22Rv1 (cell line): ENCODE measurements around the gene PTPRD.
A peak's percentile ranks its signal among the peaks of the same experiment; 100 is the strongest.

Source experiments
- H3K27ac ChIP-seq: fragments of 450-650 bp; 2 replicates; pipeline ENCODE4 v1.5.1; 2017
- ZFX ChIP-seq: fragments of 450-650 bp; IDR thresholded peaks from 2 replicates; pipeline ENCODE4 v1.6.1; 2017; ENCODE audit warnings: antibody characterized with exemption, borderline replicate concordance
- TF ChIP-seq, protein P1 (sequence below): fragments of 450-650 bp; IDR thresholded peaks from 2 replicates; pipeline ENCODE4 v1.5.1; 2017; ENCODE audit warnings: mild to moderate bottlenecking

Gene PTPRD

DNA sequence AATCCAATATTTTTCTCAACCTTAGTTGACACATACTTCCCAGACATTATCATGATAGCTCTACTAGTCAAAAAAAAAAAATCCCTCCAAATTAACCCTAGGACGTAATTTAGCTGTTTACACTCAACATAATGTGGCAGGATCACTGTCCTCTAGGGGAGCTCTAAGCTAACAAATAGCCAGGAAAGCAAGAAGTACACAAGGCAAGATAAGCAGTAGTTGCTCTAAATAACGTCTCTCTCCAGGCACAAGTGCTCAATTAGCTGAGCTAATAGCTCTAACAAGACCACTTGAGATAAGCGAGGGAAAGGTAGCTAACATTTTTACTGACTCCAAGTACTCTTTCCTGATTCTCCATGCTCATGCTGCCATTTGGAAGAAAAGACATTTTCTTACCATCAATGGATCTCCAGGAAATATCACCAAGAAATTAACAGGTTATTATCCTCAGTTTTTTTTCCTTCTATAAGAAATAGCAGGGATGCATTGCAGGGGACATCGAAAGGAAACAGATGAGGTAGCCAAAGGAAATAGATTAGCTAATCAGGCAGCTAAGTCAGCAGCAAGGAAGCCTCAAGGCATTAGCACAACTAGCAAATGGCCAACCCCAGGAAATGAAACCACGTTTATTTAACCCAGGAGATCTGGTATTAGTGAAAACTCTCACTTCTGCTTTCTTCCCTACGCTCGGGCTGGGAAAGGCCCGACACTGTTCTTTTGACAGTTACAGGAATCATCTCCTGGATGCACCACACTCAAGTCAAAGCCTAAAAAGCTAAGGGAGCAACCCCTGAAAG is 614.1 kb downstream of the PTPRD start:
- TF ChIP-seq, protein P1, sequence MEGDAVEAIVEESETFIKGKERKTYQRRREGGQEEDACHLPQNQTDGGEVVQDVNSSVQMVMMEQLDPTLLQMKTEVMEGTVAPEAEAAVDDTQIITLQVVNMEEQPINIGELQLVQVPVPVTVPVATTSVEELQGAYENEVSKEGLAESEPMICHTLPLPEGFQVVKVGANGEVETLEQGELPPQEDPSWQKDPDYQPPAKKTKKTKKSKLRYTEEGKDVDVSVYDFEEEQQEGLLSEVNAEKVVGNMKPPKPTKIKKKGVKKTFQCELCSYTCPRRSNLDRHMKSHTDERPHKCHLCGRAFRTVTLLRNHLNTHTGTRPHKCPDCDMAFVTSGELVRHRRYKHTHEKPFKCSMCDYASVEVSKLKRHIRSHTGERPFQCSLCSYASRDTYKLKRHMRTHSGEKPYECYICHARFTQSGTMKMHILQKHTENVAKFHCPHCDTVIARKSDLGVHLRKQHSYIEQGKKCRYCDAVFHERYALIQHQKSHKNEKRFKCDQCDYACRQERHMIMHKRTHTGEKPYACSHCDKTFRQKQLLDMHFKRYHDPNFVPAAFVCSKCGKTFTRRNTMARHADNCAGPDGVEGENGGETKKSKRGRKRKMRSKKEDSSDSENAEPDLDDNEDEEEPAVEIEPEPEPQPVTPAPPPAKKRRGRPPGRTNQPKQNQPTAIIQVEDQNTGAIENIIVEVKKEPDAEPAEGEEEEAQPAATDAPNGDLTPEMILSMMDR, result peak; percentile 65
- no peak for TF ChIP-seq ZFX
- no peak overlapping the region for H3K27ac ChIP-seq

- TF ChIP-seq, protein P1, result no peak
- TF ChIP-seq ZFX, result no peak
- H3K27ac ChIP-seq, result no peak overlapping the region
Observed at GRCh38 chr9:9997585-9997984, 615.2 kb downstream of the PTPRD start.

DNA sequence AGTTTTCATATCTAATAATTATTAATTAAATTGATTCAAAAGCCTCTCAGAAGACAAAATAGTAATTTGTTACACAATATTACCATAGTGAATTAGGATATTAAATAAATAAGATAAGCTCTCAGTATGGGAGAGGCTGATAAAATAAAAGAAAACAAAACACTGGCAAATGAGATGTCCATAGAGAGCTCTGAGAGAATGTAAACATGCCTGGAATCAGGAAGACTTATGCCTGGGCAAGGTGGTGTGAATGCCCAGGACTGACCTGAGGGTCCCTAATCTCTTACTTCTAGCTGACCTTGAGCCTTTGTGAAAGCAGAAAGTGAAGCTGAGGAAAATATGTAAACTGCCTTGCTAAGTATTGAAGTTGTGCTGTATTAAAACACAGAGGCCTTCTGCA is 616.5 kb downstream of the PTPRD start:
- TF ChIP-seq ZFX, result no peak
- TF ChIP-seq, protein P1, result no peak
- no peak overlapping the region for H3K27ac ChIP-seq

GRCh38 chr9:9992936-9993335 is 619.9 kb downstream of the PTPRD start:
- no peak overlapping the region for H3K27ac ChIP-seq
- TF ChIP-seq, protein P1, result no peak
- no peak for TF ChIP-seq ZFX

DNA sequence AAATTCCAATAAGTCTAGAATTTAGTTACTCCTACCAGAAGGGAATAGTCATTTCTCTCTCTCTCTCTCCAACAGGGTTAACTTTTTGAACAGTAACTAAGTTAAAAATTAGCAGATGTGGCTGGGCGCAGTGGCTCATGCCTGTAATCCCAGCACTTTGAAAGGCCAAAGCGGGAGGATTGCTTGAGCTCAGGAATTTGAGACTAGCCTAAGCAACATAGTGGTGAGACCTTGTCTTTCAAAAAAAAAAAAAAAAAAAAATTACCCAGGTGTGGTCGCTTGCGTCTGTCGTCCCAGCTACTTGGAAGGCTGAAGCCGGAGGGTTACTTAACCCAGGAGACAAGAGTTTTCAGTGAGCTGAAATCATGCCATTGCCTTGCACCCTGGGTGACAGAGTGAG is 639.7 kb downstream of the PTPRD start:
- no peak for TF ChIP-seq ZFX
- TF ChIP-seq, protein P1, result no peak

GRCh38 chr9:9970514-9970913 is 642.3 kb downstream of the PTPRD start:
- TF ChIP-seq, protein P1, result no peak
- no peak for TF ChIP-seq ZFX
- no peak overlapping the region for H3K27ac ChIP-seq

More for the DNA sequence above, 639.7 kb downstream of the PTPRD start:
- no peak overlapping the region for H3K27ac ChIP-seq

DNA sequence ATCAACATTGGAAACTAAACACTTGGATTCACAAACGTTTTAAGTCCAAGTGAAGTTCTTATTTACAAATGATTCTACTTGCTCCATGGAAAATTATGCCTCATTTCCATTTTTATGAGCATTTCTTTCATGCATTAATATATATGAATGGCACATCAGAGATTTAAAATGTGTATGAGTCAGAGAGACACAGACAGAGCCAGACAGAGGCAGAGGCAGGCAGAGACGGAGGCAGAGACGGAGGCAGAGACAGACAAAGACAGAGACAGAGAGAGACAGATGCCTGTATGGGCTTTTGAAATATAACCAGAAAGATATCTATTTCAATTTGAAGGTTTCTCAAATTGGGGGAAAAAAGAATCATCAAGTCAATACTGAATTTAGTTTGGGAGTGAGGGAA is 649.0 kb downstream of the PTPRD start:
- no peak overlapping the region for H3K27ac ChIP-seq
- TF ChIP-seq, protein P1, result no peak
- no peak for TF ChIP-seq ZFX
